ENCODE data around the gene CD8B. TPM values are rescaled to one million over a fixed set of nuclear protein-coding genes. Genes with fewer than 3 reads are reported as not detected.
"Not testable (repeated sequence)": the region's sequence is repeated elsewhere in the genome, so short reads cannot be mapped to it uniquely, and the experiment has no call there.

CD8B gene
- total and polyA plus RNA-seq, 9 of the 15 experiments (the other 6 are each of a cell fraction or from before 2014, with no cell fraction given), result not detected

DNA sequence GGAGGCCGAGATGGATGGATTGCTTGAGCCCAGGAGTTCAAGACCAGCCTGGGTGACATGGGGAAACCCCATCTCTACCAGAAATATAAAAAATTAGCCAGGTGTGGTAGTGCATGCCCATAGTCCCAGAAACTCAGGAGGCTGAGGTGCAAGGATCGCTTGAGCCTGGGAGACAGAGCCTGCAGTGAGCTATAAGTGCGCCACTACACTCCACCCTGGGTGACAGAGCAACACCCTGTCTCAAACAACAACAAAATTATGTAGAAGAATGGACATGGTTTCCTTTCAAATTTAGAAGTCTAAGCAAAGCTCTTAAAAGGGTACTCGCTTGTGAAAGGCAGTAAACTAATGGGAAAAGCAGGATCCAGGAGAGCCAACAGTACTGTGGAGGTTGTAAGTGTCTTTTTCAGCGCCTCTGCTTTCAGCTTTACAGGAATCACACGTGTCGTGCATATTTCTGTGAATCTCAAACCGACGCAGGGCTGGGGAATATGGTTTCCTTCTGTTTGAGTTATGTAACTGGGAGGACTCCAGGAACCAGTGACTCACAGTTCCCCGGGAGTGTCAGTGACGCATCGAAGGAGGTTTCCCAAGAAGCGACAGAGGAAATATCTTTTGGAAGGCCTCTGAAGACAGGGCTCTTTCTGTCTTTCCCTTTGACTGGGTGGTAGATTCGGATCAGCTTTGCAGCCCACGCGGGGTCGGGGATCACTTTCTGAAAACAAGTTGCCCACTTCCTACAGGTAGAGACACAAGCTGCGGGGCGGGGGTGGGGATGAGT is 24.6 kb downstream of the CD8B start:
- H3K79me2 ChIP-seq (ENCODE audit: control insufficient read depth, insufficient read depth, low read length); H3K4me1 ChIP-seq (replicated peaks in 1 of 2; ENCODE audit: control insufficient read depth in 2 of 2, insufficient read depth in 2 of 2, low read length in 2 of 2); H3K4me3 ChIP-seq; intact Hi-C loops (cut with micrococcal nuclease); H3K4me2 ChIP-seq (ENCODE audit: insufficient read depth, low read length); BruUV-seq (replicated peaks); H4K20me1 ChIP-seq (replicated peaks; ENCODE audit: control insufficient read depth, insufficient read depth, low read length); H3K9me1 ChIP-seq (ENCODE audit: control insufficient read depth, insufficient read depth, low read length); in situ Hi-C loops (cut with MboI); H2AFZ ChIP-seq (ENCODE audit: low read depth, low read length); H3K9me3 ChIP-seq (replicated peaks; ENCODE audit: control insufficient read depth, insufficient read depth, low read depth, low read length); CTCF ChIA-PET (ENCODE audit: low intra/inter-chr PET ratio); H3K27me3 ChIP-seq (ENCODE audit: control insufficient read depth in 2 of 2, insufficient read depth in 2 of 2, low read length in 2 of 2); H3K36me3 ChIP-seq (ENCODE audit: control insufficient read depth, insufficient read depth, low read length); H3K27ac ChIP-seq (ENCODE audit: extremely low read depth, low read depth, low read length); POLR2A ChIA-PET; H3K9ac ChIP-seq (ENCODE audit: insufficient read depth in 1 of 2, low read depth in 2 of 2, low read length in 2 of 2); TF ChIP-seq JUND (tag; IDR thresholded peaks at IDR 0.05; ENCODE audit: borderline replicate concordance, low read depth, low read length): not testable (repeated sequence)
- WGBS (ENCODE audit: insufficient coverage, low coverage, missing lambda C conversion rate), result 21% methylated on average over 8 of the region's 19 CpGs
- peak; percentile 31; the same call in 1 of the 3 replicates for ATAC-seq
- FAIRE-seq, result peak; percentile 97
- peak; percentile 78 for TF ChIP-seq FOSL1 (tag; conservative IDR thresholded peaks at IDR 0.05)
- TF ChIP-seq JUND (IDR thresholded peaks at IDR 0.05; ENCODE audit: borderline replicate concordance, low read depth, low read length), result peak; percentile 44; the same call in 1 of the 2 replicates
- DNase-seq (ENCODE audit: extremely low read depth in 1 of 4, low spot score in 3 of 4), result peak in 1 of 4 experiments; percentile 49

DNA sequence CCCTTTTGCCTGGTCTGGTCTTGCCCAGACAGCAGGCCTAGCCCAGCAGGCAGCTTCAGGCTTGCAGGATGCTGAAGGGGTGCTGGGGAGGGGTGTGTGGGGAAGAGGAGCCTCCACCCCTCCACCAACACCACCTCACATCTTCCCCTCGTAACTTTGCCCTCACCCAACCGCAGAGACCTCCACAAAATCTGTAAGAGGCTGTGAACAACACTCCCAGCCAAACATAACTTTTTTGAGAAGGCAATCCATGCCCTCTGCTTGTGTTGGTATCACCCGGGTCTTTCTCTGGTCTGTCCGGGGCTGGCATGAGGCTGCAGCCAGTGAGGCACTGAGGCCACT is 26.2 kb downstream of the CD8B start:
- ATAC-seq; H3K36me3 ChIP-seq (ENCODE audit: control insufficient read depth, insufficient read depth, low read length); H4K20me1 ChIP-seq (replicated peaks; ENCODE audit: control insufficient read depth, insufficient read depth, low read length); H3K27ac ChIP-seq (ENCODE audit: extremely low read depth, low read depth, low read length); FAIRE-seq; H3K9me1 ChIP-seq (ENCODE audit: control insufficient read depth, insufficient read depth, low read length); H3K4me2 ChIP-seq (ENCODE audit: insufficient read depth, low read length); intact Hi-C loops (cut with micrococcal nuclease); H2AFZ ChIP-seq (ENCODE audit: low read depth, low read length); CTCF ChIA-PET (ENCODE audit: low intra/inter-chr PET ratio); H3K4me3 ChIP-seq; DNase-seq (ENCODE audit: extremely low read depth in 1 of 4, low spot score in 3 of 4); H3K4me1 ChIP-seq (replicated peaks in 1 of 2; ENCODE audit: control insufficient read depth in 2 of 2, insufficient read depth in 2 of 2, low read length in 2 of 2); H3K9ac ChIP-seq (ENCODE audit: insufficient read depth in 1 of 2, low read depth in 2 of 2, low read length in 2 of 2); POLR2A ChIA-PET; BruUV-seq (replicated peaks); H3K79me2 ChIP-seq (ENCODE audit: control insufficient read depth, insufficient read depth, low read length); H3K27me3 ChIP-seq (ENCODE audit: control insufficient read depth in 2 of 2, insufficient read depth in 2 of 2, low read length in 2 of 2); in situ Hi-C loops (cut with MboI); H3K9me3 ChIP-seq (replicated peaks; ENCODE audit: control insufficient read depth, insufficient read depth, low read depth, low read length): not testable (repeated sequence)
- WGBS (ENCODE audit: insufficient coverage, low coverage, missing lambda C conversion rate), result no CpG with 5 or more reads among the region's 4 CpGs

Measured in K562 (cell line).